ENCODE results near the gene JCAD.

GRCh38 chr10:30072068-30072467 is 12.7 kb upstream of the JCAD start:
- TF ChIP-seq TAF1 (IDR thresholded peaks at IDR 0.05; ENCODE audit: borderline replicate concordance, insufficient read depth, low read length) (no peak), SIN3A (IDR thresholded peaks at IDR 0.05; ENCODE audit: borderline replicate concordance, insufficient read depth, low read length) (no peak), POLR2AphosphoS5 (IDR thresholded peaks at IDR 0.05; ENCODE audit: low read depth, low read length) (no peak)
